GM12872 (cell line): Measurements from ENCODE around the gene WDR93.

Source experiments
- CTCF ChIP-seq: IDR thresholded peaks from 3 replicates; pipeline ENCODE4 v1.5.1; 2011; ENCODE audit warnings: low read depth, mild to moderate bottlenecking, low read length, moderate library complexity; ENCODE audit not compliant: insufficient read depth

The WDR93 gene

GRCh38 chr15:89758283-89758682 is 67.7 kb downstream of the WDR93 start:
- no peak for TF ChIP-seq CTCF

- no peak for TF ChIP-seq CTCF
Measured at GRCh38 chr15:89758981-89759380, 68.4 kb downstream of the WDR93 start.

- no peak for TF ChIP-seq CTCF
Measured at GRCh38 chr15:89759835-89760234, 69.2 kb downstream of the WDR93 start.

GRCh38 chr15:89760303-89761008 is 69.8 kb downstream of the WDR93 start:
- TF ChIP-seq CTCF, result peak; percentile 98

GRCh38 chr15:89761009-89761831 is 70.6 kb downstream of the WDR93 start:
- no peak for TF ChIP-seq CTCF

GRCh38 chr15:89761929-89762328 is 71.3 kb downstream of the WDR93 start:
- no peak for TF ChIP-seq CTCF

- no peak for TF ChIP-seq CTCF
Measured at GRCh38 chr15:89765694-89766093, 75.1 kb downstream of the WDR93 start.
